MCF 10A (cell line): ENCODE data around the gene C20orf204. TPM values are rescaled to one million over a fixed set of nuclear protein-coding genes. Genes with fewer than 3 reads are reported as not detected.

ENCODE experiments used
- microRNA-seq: library from miRNA; unstranded; fragments of <30 nt; microRNA quantifications from one replicate; pipeline ENCODE4 v1.2.0, GENCODE V29; 2022
- total RNA-seq: library from RNA; stranded (reverse); gene quantifications from 2 replicates; pipeline ENCODE4 v1.2.3, GENCODE V29; 2022

C20orf204 gene
- total RNA-seq, 1 experiment from 2014 or later = 1.1 TPM

Small RNAs within 50 kb of the gene (microRNA-seq; reads per million reads assigned to microRNA genes)
- gene MIR6813 = 2.4 reads per million, percentile 18 among the genes with 10 or more reads in this experiment

Other genes with a start within 250 kb of the C20orf204 start
- 0.63 and 0.71 TPM in 2 replicates for gene ZBTB46, start 204.9 kb upstream of the C20orf204 start, total RNA-seq
- gene ABHD16B, start 174.7 kb upstream of the C20orf204 start, total RNA-seq = not detected in 2 replicates
- gene TPD52L2, start 170.9 kb upstream of the C20orf204 start, total RNA-seq = 174 and 175 TPM in 2 replicates
- gene DNAJC5, start 141.1 kb upstream of the C20orf204 start, total RNA-seq = 38.1 and 45.0 TPM in 2 replicates
- 38.6 and 43.7 TPM in 2 replicates for gene UCKL1, start 79.8 kb upstream of the C20orf204 start, total RNA-seq
- 23.5 and 26.6 TPM in 2 replicates for gene ZNF512B, start 66.3 kb upstream of the C20orf204 start, total RNA-seq
- gene SAMD10, start 56.5 kb upstream of the C20orf204 start, total RNA-seq = 4.4 and 4.5 TPM in 2 replicates
- 70.9 and 88.5 TPM in 2 replicates for gene PRPF6, start 55.0 kb upstream of the C20orf204 start, total RNA-seq
- gene SOX18, start 13.5 kb downstream of the C20orf204 start, total RNA-seq = 0.16 and 0.22 TPM in 2 replicates
- 30.8 and 39.7 TPM in 2 replicates for gene TCEA2, start 27.0 kb downstream of the C20orf204 start, total RNA-seq
- 8.2 and 8.8 TPM in 2 replicates for gene RGS19, start 43.3 kb downstream of the C20orf204 start, total RNA-seq
- gene OPRL1, start 43.9 kb downstream of the C20orf204 start, total RNA-seq = 0.12 and 0.15 TPM in 2 replicates
- not detected in 2 replicates for gene LKAAEAR1, start 48.2 kb downstream of the C20orf204 start, total RNA-seq
- not detected in 2 replicates for gene NPBWR2, start 71.4 kb downstream of the C20orf204 start, total RNA-seq
- not detected in 2 replicates for gene MYT1, start 128.3 kb downstream of the C20orf204 start, total RNA-seq
- 39.4 and 45.9 TPM in 2 replicates for gene PCMTD2, start 219.6 kb downstream of the C20orf204 start, total RNA-seq